CD1c-positive myeloid dendritic cell (primary cell): ENCODE results near the gene TK2.

ENCODE experiments used
- DNase-seq: peaks from one replicate; pipeline ENCODE4 v3.0.0-alpha.2; 2016; ENCODE audit errors: extremely low spot score

Gene TK2

GRCh38 chr16:66484453-66485213 is 65.3 kb downstream of the TK2 start:
- DNase-seq = no peak

DNA sequence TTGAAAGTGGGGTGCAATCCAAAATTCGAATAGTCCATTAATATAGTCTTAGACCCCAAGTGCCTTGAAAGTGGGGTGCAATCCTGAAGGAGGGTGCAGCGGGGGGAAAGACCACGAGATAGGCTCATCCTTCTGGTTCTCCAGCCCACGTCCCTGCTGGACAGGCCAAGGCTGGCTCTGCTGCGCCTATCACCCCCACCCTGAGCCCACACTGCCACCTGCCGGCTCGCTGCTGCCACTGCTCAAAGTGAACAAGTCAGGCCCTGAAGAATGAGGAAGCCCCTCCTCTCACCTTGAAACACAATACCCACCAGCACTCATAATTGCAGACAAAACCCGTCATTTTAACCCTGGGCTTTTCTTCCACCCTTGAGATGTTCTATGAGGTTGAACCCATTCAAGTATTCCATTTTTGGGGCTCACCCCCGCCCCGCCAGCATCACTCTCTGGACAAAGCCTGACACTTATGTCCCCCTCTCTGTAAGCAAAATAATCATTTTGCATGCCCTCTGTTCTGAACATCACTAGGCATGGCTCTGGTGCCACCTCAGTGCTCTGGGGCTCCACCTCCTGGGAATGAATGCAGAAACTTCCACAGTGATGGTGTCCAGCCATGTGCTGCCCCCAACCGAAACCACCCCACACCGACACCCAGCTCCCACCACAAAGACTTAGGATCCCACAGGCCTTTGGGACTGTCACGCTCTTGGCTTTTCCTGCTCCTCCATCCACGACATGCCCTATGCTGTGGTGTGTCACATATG is 66.1 kb downstream of the TK2 start:
- DNase-seq = peak; percentile 87

DNA sequence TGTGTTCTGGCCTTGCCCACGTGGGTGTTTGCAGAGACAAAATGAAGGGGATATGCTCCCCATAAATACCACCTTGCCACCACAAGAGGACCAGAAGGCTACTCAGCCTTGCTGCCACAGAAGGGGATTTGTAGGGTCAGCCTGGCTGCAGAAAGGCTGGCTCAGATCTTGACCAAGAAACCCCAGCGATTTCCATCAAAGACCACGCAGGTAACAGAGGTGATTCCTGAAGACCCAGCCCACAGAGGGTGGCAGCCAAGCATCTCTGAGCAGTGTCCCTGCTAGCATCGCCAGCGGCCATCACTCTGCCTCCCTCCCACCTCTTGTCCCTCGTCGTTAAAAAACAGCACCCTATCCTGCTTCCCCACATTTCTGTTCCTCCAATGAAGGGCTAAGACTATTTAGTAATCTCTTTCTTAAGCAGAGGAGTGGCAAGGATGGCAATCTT is 68.0 kb downstream of the TK2 start:
- no peak for DNase-seq

GRCh38 chr16:66481081-66481942 is 68.6 kb downstream of the TK2 start:
- DNase-seq = peak; percentile 46

DNA sequence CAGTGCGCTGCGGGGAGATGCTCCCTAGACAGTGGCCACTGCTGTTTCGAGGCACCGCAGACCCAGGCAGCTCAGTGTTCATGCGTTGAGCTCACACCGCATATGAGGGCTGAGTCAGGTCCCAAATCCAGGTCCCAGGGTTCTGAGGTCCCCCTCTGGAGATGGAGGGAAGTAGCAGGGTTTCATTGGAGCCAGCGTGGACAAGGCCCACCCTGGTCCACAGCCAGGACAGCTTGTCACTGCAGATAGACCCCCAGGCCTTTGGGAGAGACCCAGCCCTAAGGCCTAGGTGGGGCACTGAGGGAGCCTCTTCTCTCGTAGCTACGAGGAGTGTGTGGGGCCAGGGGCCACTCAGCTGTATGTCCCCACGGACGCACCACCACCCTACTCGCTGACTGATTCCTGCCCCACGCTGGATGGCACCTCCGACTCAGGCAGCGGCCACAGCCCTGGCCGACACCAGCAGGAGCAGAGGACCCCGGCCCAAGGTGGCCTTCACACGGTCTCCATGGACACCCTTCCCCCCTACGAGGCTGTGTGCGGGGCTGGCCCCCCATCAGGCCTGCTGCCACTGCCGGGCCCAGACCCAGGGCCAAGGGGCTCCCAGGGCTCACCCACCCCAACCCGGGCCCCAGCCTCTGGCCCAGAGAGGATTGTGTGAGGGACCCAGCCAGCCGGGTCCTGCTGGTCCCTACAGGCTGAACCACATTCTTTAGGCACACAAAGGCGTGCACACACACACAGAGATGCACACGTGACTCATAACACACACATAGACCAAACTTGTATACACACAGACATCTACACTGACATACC is 69.4 kb downstream of the TK2 start:
- no peak for DNase-seq

DNA sequence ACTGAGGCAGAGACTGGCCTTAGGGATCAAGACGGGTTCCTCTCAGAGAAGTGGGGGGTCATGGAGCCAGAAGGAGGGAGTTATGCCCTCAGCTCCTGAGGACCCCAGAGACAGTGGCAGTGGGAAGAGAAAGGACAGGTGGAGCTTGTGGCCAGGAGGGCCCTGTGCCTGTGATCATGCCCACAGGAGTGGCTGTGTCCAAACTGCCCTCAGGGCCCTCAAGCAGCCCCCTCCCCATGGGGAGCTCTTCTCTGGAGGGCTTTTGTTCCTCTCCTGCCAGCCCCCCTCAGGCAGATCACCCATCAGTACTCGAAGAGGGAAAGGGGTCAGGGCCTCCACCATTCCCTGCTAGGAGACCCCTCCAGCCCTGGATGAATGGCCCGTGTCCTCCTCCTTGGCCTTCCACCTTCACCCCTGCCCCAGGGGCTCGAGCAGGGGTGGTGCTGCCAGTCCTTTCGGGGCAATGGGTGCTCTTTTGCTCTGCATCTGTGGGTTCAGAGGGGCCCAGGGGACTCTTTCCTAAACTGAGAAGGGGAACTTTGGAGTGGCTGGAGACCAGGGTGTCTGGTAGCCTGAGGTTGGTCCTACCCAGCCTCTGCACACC is 70.2 kb downstream of the TK2 start:
- DNase-seq = no peak

GRCh38 chr16:66478733-66479511 is 71.0 kb downstream of the TK2 start:
- DNase-seq = peak; percentile 78

DNA sequence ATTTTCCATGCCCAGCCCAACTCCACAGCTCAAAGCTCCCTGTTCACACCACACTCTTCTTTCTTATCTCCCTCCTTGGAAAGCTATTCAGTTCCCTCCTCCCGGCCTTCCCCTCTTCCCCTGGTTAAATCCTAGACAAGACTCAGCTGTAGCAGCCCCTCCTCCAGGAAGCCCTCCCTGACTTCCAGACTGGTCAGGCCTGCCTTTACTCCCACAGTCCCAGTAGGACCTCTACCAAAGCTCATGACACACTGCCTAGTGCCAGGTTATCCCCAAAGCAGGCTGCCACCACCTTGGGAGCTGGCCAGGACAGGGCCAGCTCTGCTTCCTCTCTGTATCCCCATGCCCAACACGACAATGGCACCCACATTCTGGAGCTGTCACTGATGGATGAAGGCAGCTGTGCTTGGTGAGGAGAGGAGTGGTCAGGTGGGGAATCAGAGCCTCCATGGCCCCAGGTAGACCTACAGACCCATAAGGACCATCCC is 72.8 kb downstream of the TK2 start:
- no peak for DNase-seq

GRCh38 chr16:66476328-66477027 is 73.4 kb downstream of the TK2 start:
- no peak for DNase-seq

GRCh38 chr16:66475232-66475631 is 74.7 kb downstream of the TK2 start:
- DNase-seq = no peak

DNA sequence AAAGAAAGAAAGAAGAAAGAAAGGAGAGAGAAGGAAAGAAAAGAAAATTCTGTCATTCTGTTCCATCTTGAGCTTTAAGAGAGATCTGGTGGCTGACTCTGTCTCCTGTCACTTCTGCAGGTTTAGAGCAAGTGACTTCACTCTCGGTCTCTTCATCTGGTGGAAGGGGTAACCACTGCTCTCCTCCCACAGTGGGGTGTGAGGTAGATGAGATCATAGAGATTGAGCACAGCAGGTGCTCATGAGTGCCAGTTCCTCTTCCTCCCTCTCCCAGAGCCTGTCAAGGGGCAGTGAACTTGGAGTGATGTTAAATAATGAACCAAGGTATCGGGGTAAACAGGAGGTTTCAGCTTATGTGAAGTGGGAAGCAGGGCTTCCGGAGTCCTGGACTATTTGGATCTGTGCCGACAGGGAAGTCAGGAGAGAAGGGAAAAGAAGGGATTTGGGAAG is 75.1 kb downstream of the TK2 start:
- peak; percentile 76 for DNase-seq

GRCh38 chr16:66473654-66474519 is 76.0 kb downstream of the TK2 start:
- DNase-seq = no peak

DNA sequence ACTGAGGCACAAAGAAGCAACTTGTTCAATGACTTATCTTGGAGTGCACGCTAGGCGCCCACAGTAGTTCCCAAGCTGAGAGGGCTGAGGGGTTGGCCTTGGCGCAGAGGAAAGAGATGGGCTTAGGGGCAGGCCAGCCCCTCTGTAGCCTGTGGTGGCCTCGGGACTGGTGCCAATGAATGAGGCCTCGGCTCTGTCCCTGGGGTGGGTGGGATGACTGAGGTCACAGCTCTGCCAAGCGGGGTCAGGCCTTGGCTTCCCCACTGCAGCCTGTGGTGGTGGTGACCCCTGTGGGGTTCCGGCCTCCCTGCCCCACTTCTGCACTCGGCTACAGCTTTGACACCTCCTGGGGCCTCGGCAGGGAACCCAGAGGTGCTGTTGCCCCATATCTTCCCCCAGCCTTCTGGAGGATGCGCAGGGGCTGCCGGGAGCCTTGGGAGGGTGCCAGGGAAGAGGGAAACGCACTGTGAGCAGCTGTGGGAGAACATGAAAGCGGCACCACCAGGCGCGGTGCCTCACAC is 76.8 kb downstream of the TK2 start:
- DNase-seq = no peak

- DNase-seq = no peak
Measured at GRCh38 chr16:66471716-66472393, 78.1 kb downstream of the TK2 start.

DNA sequence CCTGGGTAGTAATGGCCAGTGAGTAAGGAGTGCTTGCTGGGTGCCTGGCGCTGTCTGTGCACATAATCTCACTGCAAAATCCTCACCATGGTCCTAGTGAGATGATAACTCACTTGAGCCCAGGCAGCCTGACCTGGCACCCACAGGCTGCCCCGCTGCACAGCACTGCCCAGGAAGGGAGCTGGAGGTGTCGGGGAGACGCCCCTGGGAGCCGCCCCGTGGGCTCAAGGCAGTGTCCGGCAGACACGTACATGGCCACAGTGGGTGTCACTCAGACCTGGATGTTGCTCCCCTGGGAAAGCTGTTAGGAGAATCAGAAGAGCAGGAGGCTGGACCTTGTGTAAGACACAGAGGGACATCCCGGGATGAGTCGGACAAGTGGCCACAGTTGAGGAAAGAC is 78.7 kb downstream of the TK2 start:
- DNase-seq = no peak

GRCh38 chr16:66470556-66470955 is 79.4 kb downstream of the TK2 start:
- no peak for DNase-seq

DNA sequence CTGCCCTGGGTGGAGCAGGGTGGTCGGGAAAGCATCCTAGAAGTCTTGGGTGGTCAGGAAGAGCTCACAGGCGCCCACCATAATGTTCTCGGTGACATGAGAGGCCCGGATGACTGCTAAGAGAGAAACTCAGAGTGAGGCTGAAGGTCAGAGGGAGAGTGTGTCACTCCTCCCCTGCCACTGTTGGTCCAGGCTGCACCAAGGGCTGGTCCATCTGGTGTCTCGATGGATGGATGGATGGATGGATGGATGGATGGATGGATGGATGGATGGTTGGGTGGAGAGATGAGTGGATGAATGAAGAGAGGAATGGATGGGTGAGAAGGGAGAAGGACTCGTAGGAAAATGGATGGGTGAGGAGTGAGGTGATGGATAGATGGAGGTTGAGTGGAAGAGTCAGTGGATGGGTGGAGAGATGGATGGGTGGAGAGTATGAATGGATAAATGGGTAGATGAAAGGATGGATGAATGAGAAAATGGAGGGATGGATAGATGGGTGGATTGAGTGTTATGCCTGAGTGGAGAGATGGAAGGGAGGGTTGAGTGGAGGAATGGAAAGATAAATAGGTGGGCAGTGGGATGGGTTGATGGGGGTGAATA is 79.9 kb downstream of the TK2 start:
- no peak for DNase-seq
